Peyer's patch (tissue), 4 donors: Measurements from ENCODE around the gene KLHL25.

Experiments used
- CTCF ChIP-seq, 6 experiments: fragments of 450-650 bp in 4 of 6; fragments of 200-600 bp in 2 of 6; sonication (generic) in 1 of 6; IDR thresholded peaks; one replicate each; pipeline ENCODE4 v1.5.1; 2017 to 2019; ENCODE audit warnings: antibody characterized with exemption in 6 of 6, mild to moderate bottlenecking in 3 of 6, moderate library complexity in 1 of 6
- POLR2A ChIP-seq, 2 donors: fragments of 450-650 bp; IDR thresholded peaks; one replicate each; pipeline ENCODE4 v1.5.1; 2017; ENCODE audit warnings: antibody characterized with exemption in 2 of 2, mild to moderate bottlenecking in 2 of 2, moderate library complexity in 2 of 2

DNA sequence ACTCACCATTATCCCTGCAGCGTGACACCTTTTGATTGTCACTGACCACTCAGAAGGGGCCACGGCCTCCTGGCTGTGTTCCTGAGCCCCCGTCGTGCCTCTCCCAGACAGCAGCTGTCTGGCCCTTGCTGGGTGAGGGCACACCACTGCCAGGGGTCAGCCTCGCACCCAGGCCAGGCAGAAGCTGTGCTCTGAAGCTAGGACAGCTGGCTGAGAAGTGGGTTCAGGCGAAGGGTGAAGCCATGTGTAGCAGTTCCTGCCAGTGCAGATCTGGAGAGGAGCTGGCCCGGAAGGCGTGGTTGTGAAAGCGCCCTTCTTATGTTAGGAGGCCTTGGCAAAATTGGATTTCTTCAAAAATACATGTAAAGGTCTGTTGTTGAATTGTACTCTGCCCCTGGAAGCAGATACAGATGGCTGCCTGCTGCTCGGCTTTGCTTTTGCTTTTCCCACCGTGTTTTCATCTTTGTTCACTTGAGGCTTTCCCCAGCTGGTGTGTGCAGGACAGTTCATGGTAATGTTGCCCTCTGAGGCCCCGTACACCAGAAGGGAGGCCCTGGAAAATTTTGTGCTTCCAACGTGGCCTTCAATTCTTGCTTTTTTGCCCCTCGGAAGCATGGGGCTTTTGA, 49.1 kb downstream of the KLHL25 start:
- TF ChIP-seq CTCF (IDR thresholded peaks at IDR 0.05) = no peak
- TF ChIP-seq POLR2A (IDR thresholded peaks at IDR 0.05) = no peak
